Pancreas (tissue), 10 donors: ENCODE data around the gene CSNK1A1. TPM values are rescaled to one million over a fixed set of nuclear protein-coding genes. Genes with fewer than 3 reads are reported as not detected.
"Not testable (repeated sequence)": the region's sequence is repeated elsewhere in the genome, so short reads cannot be mapped to it uniquely, and the experiment has no call there.

Experiments used
- ATAC-seq, 4 donors: fragments of 200-7000 bp; cut with Tn5 transposase; one replicate each; pipeline versions ENCODE4 v1.8.0 to v1.9.1; 2020; ENCODE audit warnings: mild to moderate bottlenecking in 4 of 4, moderate library complexity in 4 of 4
- DNase-seq, 6 donors: peaks; one replicate each; pipeline ENCODE4 v3.0.0-alpha.2; 2020
- FAIRE-seq: peaks from 2 replicates; lab custom pipeline; 2012; peaks lifted over from hg19 to GRCh38; lab: Jason Lieb, UNC
- H3K27ac ChIP-seq, 4 donors: fragments of 200-600 bp; sonication (generic); 1 replicate in 3 of 4; 2 replicates in 1 of 4; pipeline versions ENCODE4 v1.5.0 to v1.8.0; 2020
- H3K27me3 ChIP-seq, 4 donors: fragments of 200-600 bp; one replicate each; pipeline ENCODE4 v1.8.0; 2021
- H3K36me3 ChIP-seq, 3 donors: fragments of 200-600 bp; sonication (generic) in 1 of 3; one replicate each; pipeline versions ENCODE4 v1.5.0 to v1.8.0; 2020 to 2021
- H3K4me1 ChIP-seq, 3 donors: fragments of 200-600 bp; one replicate each; pipeline ENCODE4 v1.8.0; 2021
- H3K4me3 ChIP-seq, 4 donors: fragments of 200-600 bp; sonication (generic) in 2 of 4; one replicate each; pipeline versions ENCODE4 v1.5.0 to v1.8.0; 2020 to 2021
- H3K9me3 ChIP-seq, 4 donors: fragments of 200-600 bp; one replicate each; pipeline ENCODE4 v1.8.0; 2021
- WGBS, 2 donors: extraction: QIAGEN DNeasy Blood & Tissue Kit; methylation state at CpG; one replicate each; pipeline ENCODE4 v1.1.7; 2013; 5-methylcytosine and 5-hydroxymethylcytosine counted together
- intact Hi-C, 3 donors: fragments of 100-400 bp; cut with DNase I; formaldehyde crosslinking; loops; one replicate each; pipeline versions ENCODE4 v1.11.1 to v1.14.2; 2022
- polyA plus RNA-seq, 2 donors: library from polyadenylated mRNA; stranded (reverse); fragments of 200-250 nt; gene quantifications; one replicate each; pipeline ENCODE4 v1.2.3, GENCODE V29; 2013
- total RNA-seq, 6 donors: library from RNA; stranded (reverse); fragmentation: NEBNext Ultra II Directional in 4 of 6; extraction: Animal tissue kit (Norgen Biotek cat#: 25700) in 4 of 6; gene quantifications; one replicate each; pipeline versions ENCODE4 v1.2.1 to v1.2.4, GENCODE V29; 2021 to 2023
- TF ChIP-seq, protein P1 (sequence below), 4 donors: fragments of 200-600 bp; sonication (generic) in 3 of 4; IDR thresholded peaks; one replicate each; pipeline versions ENCODE4 v1.5.0 to v1.8.0; 2021; ENCODE audit warnings: antibody characterized with exemption in 4 of 4
- donor health status: healthy with polysubstance abuse.
- donor health status: DM: no; HTN: no; CAD: no; lungs with moderate emphysema.
- donor health status: DM: no; HTN: no; CAD: no.
- donor health status: control.
- donor health status: control.
- donor health status: Bipolar disorder and iron deficiency.
- donor health status: DM: yes; HTN: yes; CAD: no.
- donor health status: DM: no; HTN: no; CAD: no.
- donor health status: DM: no; HTN: no; CAD: no.
- donor health status: DM: yes; HTN: yes; CAD: no.

The CSNK1A1 gene
- total and polyA plus RNA-seq, 8 donors, result 23.0 to 98.1 (median 74.1) TPM

DNA sequence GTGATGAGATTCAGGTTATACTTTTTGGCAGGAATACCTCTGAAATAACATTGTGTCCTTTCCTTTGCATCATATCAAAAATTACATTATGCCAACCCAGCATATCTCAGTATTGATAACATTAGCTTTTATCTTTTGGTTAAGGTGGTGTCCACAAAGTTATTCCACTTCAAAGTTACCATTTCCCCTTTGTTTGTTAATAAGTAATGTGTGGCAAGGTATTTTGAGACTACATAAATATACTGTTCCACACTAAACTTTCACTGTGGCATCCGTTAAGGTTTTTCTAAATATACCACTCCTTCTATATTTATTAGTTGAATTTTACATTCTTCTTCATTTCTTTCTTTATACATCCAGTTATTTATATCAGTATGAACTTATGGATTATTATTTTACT lies 16.0 kb upstream of the CSNK1A1 start:
- FAIRE-seq, result no peak
- 29 to 31% methylated on average over 1 of the region's 1 CpG for WGBS, 2 donors

DNA sequence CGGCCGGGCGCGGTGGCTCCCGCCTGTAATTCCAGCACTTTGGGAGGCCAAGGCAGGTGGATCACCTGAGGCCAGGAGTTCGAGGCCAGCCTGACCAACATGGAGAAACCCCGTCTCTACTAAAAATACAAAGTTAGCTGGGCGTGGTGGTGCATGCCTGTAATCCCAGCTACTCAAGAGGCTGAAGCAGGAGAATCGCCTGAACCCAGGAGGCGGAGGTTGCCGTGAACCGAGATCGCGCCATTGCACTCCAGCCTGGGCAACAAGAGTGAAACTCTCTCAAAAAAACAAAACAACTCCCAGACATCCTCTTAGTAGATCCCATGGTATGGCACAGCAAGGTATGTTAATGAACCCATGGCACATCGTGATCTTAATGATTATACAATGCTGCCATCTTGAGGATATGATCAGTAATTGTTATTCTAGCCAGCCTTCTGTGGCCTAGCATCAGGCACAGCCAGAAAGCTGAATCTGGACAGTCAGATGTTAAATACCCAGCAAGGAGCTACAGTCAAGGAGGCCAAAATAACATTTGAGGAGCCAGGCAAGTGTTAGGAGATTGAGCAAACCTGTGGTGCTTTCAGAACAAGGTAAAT lies 13.4 kb upstream of the CSNK1A1 start:
- not testable (repeated sequence) for H3K4me3 ChIP-seq, H3K4me1 ChIP-seq, H3K36me3 ChIP-seq, H3K27ac ChIP-seq, DNase-seq, H3K9me3 ChIP-seq, H3K27me3 ChIP-seq
- intact Hi-C loops, result loop anchor here in 2 of 3 donors (5.0 to 10.0 kb wide), 3 partner anchors 120 to 182 kb away; no protein-coding TSS in a partner anchor
- peak; percentile 91 to 98 (median 97) for ATAC-seq
- TF ChIP-seq, protein P1, sequence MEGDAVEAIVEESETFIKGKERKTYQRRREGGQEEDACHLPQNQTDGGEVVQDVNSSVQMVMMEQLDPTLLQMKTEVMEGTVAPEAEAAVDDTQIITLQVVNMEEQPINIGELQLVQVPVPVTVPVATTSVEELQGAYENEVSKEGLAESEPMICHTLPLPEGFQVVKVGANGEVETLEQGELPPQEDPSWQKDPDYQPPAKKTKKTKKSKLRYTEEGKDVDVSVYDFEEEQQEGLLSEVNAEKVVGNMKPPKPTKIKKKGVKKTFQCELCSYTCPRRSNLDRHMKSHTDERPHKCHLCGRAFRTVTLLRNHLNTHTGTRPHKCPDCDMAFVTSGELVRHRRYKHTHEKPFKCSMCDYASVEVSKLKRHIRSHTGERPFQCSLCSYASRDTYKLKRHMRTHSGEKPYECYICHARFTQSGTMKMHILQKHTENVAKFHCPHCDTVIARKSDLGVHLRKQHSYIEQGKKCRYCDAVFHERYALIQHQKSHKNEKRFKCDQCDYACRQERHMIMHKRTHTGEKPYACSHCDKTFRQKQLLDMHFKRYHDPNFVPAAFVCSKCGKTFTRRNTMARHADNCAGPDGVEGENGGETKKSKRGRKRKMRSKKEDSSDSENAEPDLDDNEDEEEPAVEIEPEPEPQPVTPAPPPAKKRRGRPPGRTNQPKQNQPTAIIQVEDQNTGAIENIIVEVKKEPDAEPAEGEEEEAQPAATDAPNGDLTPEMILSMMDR (IDR thresholded peaks at IDR 0.05), result peak in 3 of 4 donors; percentile 27 to 59 (median 42)
- WGBS, 2 donors, result 56 to 57% methylated on average over 15 of the region's 15 CpGs
- FAIRE-seq, result peak; percentile 17

More for the DNA sequence above, 16.0 kb upstream of the CSNK1A1 start:
- Histone ChIP-seq H3K27me3 (no peaks in the 10 kb centered on the region), H3K4me1 (peaks cover 0 to 9% (median 0%) of the 10 kb centered on the region in 3 donors), H3K27ac (no peak overlapping the region), H3K4me3 (no peak overlapping the region), H3K9me3 (no peaks in the 10 kb centered on the region), H3K36me3 (no peaks in the 10 kb centered on the region)
- ATAC-seq (peak in 1 of 4 donors; percentile 36), DNase-seq (no peak)
- intact Hi-C loops, result loop anchor here in 1 of 3 donors (10.0 kb wide), 1 partner anchor 122 kb away; no protein-coding TSS in a partner anchor
- TF ChIP-seq, protein P1 (IDR thresholded peaks at IDR 0.05), result no peak

DNA sequence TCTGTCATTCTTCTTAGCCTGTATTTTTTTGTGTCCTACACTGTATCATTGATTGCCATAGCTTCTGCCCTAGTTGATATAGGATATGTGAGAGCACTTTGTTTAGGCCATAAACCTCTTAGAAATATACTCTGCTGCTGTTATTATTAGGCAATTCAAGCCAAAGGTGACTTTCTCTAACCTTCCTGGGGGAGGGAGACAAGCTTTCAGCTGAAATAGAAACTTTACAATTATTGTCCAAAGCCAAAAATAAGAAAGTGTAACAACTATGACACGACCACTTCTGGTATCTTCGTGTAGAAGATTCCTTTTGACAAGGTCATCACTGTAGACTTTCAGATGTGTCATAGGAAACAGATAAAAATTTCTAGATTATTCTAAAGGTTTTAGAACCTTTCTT lies 12.2 kb upstream of the CSNK1A1 start:
- ATAC-seq (no peak), FAIRE-seq (no peak), DNase-seq (no peak)
- Histone ChIP-seq H3K27me3 (no peaks in the 10 kb centered on the region), H3K4me1 (peaks cover 0 to 9% (median 0%) of the 10 kb centered on the region in 3 donors), H3K9me3 (no peaks in the 10 kb centered on the region), H3K27ac (peak overlapping the region in 1 of 4 donors; percentile 22), H3K36me3 (no peaks in the 10 kb centered on the region), H3K4me3 (no peak overlapping the region)
- intact Hi-C loops, result loop anchor here in 2 of 3 donors (5.0 to 10.0 kb wide), 3 partner anchors 119 to 181 kb away; no protein-coding TSS in a partner anchor
- TF ChIP-seq, protein P1 (IDR thresholded peaks at IDR 0.05), result no peak
- 31 to 34% methylated on average over 2 of the region's 2 CpGs for WGBS, 2 donors

DNA sequence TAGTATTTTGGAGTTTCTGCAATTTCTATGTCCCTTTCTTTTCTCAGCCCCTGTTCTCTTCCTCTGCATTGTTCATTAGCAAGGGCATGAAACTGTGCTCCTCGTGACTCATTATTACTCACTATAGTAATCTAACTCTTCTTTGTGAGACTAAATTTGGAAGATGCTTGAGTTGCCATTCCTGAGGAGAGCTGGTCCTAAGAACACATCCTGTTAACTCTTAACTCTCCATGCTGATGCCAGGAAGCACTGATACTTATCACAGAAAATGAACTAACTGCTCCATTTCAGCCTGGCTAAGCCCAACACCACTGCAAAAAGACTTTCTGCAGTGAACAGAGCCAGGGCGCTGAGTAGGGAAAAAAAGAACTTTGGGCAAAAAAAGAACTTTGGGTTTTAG lies 10.6 kb upstream of the CSNK1A1 start:
- no peaks in the 10 kb centered on the region for H3K9me3 ChIP-seq
- no peaks in the 10 kb centered on the region for H3K36me3 ChIP-seq
- DNase-seq (no peak), ATAC-seq (peak in 3 of 4 donors; percentile 42 to 71 (median 54)), FAIRE-seq (no peak)
- intact Hi-C loops, result loop anchor here in 2 of 3 donors (5.0 to 10.0 kb wide), 3 partner anchors 117 to 180 kb away; no protein-coding TSS in a partner anchor
- 64 to 68% methylated on average over 2 of the region's 2 CpGs for WGBS, 2 donors
- H3K4me3 ChIP-seq, result no peak overlapping the region
- TF ChIP-seq, protein P1 (IDR thresholded peaks at IDR 0.05), result no peak
- peak overlapping the region in 1 of 4 donors; percentile 6 for H3K27ac ChIP-seq
- H3K27me3 ChIP-seq, result no peaks in the 10 kb centered on the region
- H3K4me1 ChIP-seq, result peaks cover 0 to 4% (median 0%) of the 10 kb centered on the region in 3 donors

DNA sequence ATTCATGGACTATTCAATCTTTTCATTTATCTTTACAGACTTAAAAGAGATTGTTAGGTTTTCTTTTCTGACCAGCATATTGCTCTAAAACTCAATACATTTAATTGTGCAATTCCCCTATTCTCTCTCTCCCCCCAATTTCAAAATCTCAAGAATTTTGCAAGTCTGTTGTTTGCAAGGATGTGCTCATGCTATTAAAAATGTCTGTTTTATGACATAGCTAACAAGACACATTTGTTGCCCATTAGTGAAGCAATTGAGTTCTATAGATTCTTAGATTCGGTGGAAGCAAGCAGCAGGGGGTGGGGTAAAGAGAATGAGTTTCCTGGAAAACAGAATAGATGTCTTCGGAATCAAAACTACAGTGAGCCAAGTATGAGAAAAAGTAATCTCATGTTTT lies 8.5 kb upstream of the CSNK1A1 start:
- H3K27me3 ChIP-seq, result no peaks in the 10 kb centered on the region
- peaks cover 0 to 5% (median 0%) of the 10 kb centered on the region in 3 donors for H3K4me1 ChIP-seq
- FAIRE-seq (no peak), ATAC-seq (no peak), DNase-seq (no peak)
- 91 to 93% methylated on average over 2 of the region's 2 CpGs for WGBS, 2 donors
- TF ChIP-seq, protein P1 (IDR thresholded peaks at IDR 0.05), result no peak
- H3K9me3 ChIP-seq, result no peaks in the 10 kb centered on the region
- intact Hi-C loops, result loop anchor here (5.0 to 10.0 kb wide), 3 partner anchors 115 to 177 kb away; no protein-coding TSS in a partner anchor
- no peaks in the 10 kb centered on the region for H3K36me3 ChIP-seq
- H3K4me3 ChIP-seq, result no peak overlapping the region
- no peak overlapping the region for H3K27ac ChIP-seq
